GM12892 (cell line): ENCODE data around the gene CELA2A.

Experiments
- POLR2A ChIP-seq: IDR thresholded peaks from 2 replicates; pipeline ENCODE4 v1.6.1; 2011; ENCODE audit warnings: low read depth, low read length, control low read depth
- POLR2AphosphoS5 ChIP-seq: IDR thresholded peaks from 2 replicates; pipeline ENCODE4 v1.6.1; 2011; ENCODE audit warnings: low read depth, low read length, control low read depth
- TAF1 ChIP-seq: IDR thresholded peaks from 2 replicates; pipeline ENCODE4 v1.6.1; 2011; ENCODE audit warnings: low read depth, mild to moderate bottlenecking, control low read depth, low read length, borderline replicate concordance

- TF ChIP-seq POLR2A (no peak), TAF1 (no peak), POLR2AphosphoS5 (no peak)
Observed at GRCh38 chr1:15483971-15484370, 27.4 kb downstream of the CELA2A start.
